Esophagus muscularis mucosa (tissue), 4 donors: Measurements from ENCODE around the gene ERGIC1. TPM values are rescaled to one million over a fixed set of nuclear protein-coding genes. Genes with fewer than 3 reads are reported as not detected.
A peak's percentile ranks its signal among the peaks of the same experiment; 100 is the strongest.

Experiments used
- DNase-seq: peaks from one replicate; pipeline ENCODE4 v3.0.0-alpha.2; 2017; ENCODE audit errors: extremely low spot score
- H3K27ac ChIP-seq, 4 donors: fragments of 200-600 bp; sonication (generic); replicated peaks in 1 of 4; 1 replicate in 3 of 4; 2 replicates in 1 of 4; pipeline ENCODE4 v1.5.1; 2016 to 2019; ENCODE audit warnings: mild to moderate bottlenecking in 1 of 4
- H3K27me3 ChIP-seq, 4 donors: fragments of 200-600 bp; sonication (generic); one replicate each; pipeline versions ENCODE4 v1.5.1 to v1.6.0; 2016 to 2019
- H3K36me3 ChIP-seq, 4 donors: fragments of 200-600 bp; sonication (generic); one replicate each; pipeline ENCODE4 v1.5.1; 2016 to 2019
- H3K4me1 ChIP-seq, 4 donors: fragments of 200-600 bp; sonication (generic); one replicate each; pipeline ENCODE4 v1.5.1; 2016 to 2019
- H3K4me3 ChIP-seq, 4 donors: fragments of 200-600 bp; sonication (generic); 1 replicate in 2 of 4; 2 replicates in 2 of 4; pipeline ENCODE4 v1.5.1; 2016 to 2019; ENCODE audit warnings: mild to moderate bottlenecking in 4 of 4, moderate library complexity in 1 of 4
- H3K9me3 ChIP-seq, 4 donors: fragments of 200-600 bp; sonication (generic); 1 replicate in 3 of 4; 2 replicates in 1 of 4; pipeline ENCODE4 v1.5.1; 2016 to 2019
- EP300 ChIP-seq: sonication (generic); formaldehyde crosslinking; IDR thresholded peaks from one replicate; pipeline ENCODE4 v1.6.1; 2017; ENCODE audit warnings: antibody characterized with exemption
- POLR2A ChIP-seq: fragments of 450-650 bp; IDR thresholded peaks from one replicate; pipeline ENCODE4 v1.6.1; 2017; ENCODE audit warnings: antibody characterized with exemption, moderate library complexity, mild to moderate bottlenecking, low read depth
- POLR2AphosphoS5 ChIP-seq, 2 donors: sonication (generic); formaldehyde crosslinking; IDR thresholded peaks; one replicate each; pipeline ENCODE4 v1.6.1; 2017; ENCODE audit warnings: antibody characterized with exemption in 2 of 2
- WGBS: methylation state at CpG from one replicate; pipeline ENCODE4 v1.1.5; 2018; 5-methylcytosine and 5-hydroxymethylcytosine counted together
- intact Hi-C: fragments of 100-400 bp; cut with DNase I; formaldehyde crosslinking; loops from one replicate; pipeline ENCODE4 v1.15.1; 2023
- total RNA-seq, 4 donors: library from RNA; depleted of rRNA; stranded (reverse); fragments of >200 nt; gene quantifications; one replicate each; pipeline versions ENCODE4 v1.1.0 to v1.2.1, GENCODE V29; 2016
- TF ChIP-seq, protein P1 (sequence below), 3 experiments: fragments of 200-600 bp in 2 of 3; fragments of 450-650 bp in 1 of 3; sonication (generic) in 2 of 3; IDR thresholded peaks; one replicate each; pipeline ENCODE4 v1.5.1; 2017 to 2019; ENCODE audit warnings: antibody characterized with exemption in 3 of 3, mild to moderate bottlenecking in 2 of 3, moderate library complexity in 1 of 3

The ERGIC1 gene
- total RNA-seq, 4 donors from 2014 or later, result 105 to 161 (median 145) TPM

- Histone ChIP-seq H3K27me3 (no peaks in the 10 kb centered on the region), H3K27ac (peak overlapping the region in 1 of 4 donors; percentile 34), H3K4me3 (peak overlapping the region; percentile 12 to 95 (median 90)), H3K4me1 (peaks cover 17 to 63% (median 50%) of the 10 kb centered on the region in 4 donors), H3K36me3 (peaks cover 0 to 35% (median 23%) of the 10 kb centered on the region in 4 donors), H3K9me3 (no peaks in the 10 kb centered on the region)
- TF ChIP-seq, protein P1, sequence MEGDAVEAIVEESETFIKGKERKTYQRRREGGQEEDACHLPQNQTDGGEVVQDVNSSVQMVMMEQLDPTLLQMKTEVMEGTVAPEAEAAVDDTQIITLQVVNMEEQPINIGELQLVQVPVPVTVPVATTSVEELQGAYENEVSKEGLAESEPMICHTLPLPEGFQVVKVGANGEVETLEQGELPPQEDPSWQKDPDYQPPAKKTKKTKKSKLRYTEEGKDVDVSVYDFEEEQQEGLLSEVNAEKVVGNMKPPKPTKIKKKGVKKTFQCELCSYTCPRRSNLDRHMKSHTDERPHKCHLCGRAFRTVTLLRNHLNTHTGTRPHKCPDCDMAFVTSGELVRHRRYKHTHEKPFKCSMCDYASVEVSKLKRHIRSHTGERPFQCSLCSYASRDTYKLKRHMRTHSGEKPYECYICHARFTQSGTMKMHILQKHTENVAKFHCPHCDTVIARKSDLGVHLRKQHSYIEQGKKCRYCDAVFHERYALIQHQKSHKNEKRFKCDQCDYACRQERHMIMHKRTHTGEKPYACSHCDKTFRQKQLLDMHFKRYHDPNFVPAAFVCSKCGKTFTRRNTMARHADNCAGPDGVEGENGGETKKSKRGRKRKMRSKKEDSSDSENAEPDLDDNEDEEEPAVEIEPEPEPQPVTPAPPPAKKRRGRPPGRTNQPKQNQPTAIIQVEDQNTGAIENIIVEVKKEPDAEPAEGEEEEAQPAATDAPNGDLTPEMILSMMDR (IDR thresholded peaks at IDR 0.05), result no peak
- TF ChIP-seq EP300 (no peak), POLR2A (no peak), POLR2AphosphoS5 (IDR thresholded peaks at IDR 0.05) (no peak)
- DNase-seq, result no peak
- intact Hi-C loops, result loop anchor here (2.0 kb wide), 1 partner anchor 71 kb away; the partner anchor contains the start of gene CREBRF
These were observed 151.5 kb downstream of the ERGIC1 start for GRCh38 chr5:172985596-172985995.

GRCh38 chr5:172988276-172988675 lies 154.2 kb downstream of the ERGIC1 start:
- no peaks in the 10 kb centered on the region for H3K27me3 ChIP-seq
- peaks cover 14 to 64% (median 51%) of the 10 kb centered on the region in 4 donors for H3K4me1 ChIP-seq
- H3K36me3 ChIP-seq, result peaks cover 0 to 48% (median 31%) of the 10 kb centered on the region in 4 donors
- no peak overlapping the region for H3K27ac ChIP-seq
- no peak for DNase-seq
- no peaks in the 10 kb centered on the region for H3K9me3 ChIP-seq
- TF ChIP-seq POLR2AphosphoS5 (IDR thresholded peaks at IDR 0.05) (no peak), EP300 (no peak), POLR2A (no peak)
- TF ChIP-seq, protein P1 (IDR thresholded peaks at IDR 0.05), result no peak
- 69% methylated on average over 3 of the region's 3 CpGs for WGBS
- no peak overlapping the region for H3K4me3 ChIP-seq
- intact Hi-C loops, result no loop called here

DNA sequence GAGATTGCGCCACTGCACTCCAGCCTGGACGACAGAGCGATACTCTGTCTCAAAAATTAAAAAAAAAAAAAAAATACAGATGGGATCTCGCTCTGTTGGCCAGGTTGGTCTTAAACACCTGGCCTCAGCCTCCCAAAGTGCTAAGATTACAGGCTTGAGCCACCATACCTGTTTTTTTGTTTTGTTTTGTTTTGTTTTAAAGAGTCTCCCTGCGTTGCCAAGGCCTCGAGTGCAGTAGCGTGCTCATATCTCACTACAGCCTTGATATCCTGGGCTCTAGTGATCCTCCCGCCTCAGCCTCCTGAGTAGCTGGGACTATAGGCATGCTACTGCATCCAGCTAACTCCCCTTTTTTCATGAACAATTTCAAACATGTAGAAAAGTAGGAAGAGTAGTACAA lies 156.7 kb downstream of the ERGIC1 start:
- H3K4me1 ChIP-seq, result peaks cover 5 to 61% (median 45%) of the 10 kb centered on the region in 4 donors
- 90% methylated on average over 8 of the region's 8 CpGs for WGBS
- no peak overlapping the region for H3K27ac ChIP-seq
- no peaks in the 10 kb centered on the region for H3K27me3 ChIP-seq
- no peak overlapping the region for H3K4me3 ChIP-seq
- H3K9me3 ChIP-seq, result no peaks in the 10 kb centered on the region
- TF ChIP-seq EP300 (no peak), POLR2AphosphoS5 (IDR thresholded peaks at IDR 0.05) (no peak), POLR2A (no peak)
- TF ChIP-seq, protein P1 (IDR thresholded peaks at IDR 0.05), result no peak
- H3K36me3 ChIP-seq, result peaks cover 10 to 67% (median 40%) of the 10 kb centered on the region in 4 donors
- intact Hi-C loops, result no loop called here
- no peak for DNase-seq

- intact Hi-C loops, result no loop called here
- no peak overlapping the region for H3K4me3 ChIP-seq
- WGBS, result 98% methylated on average over 2 of the region's 2 CpGs
- TF ChIP-seq POLR2A (no peak), EP300 (no peak), POLR2AphosphoS5 (IDR thresholded peaks at IDR 0.05) (no peak)
- TF ChIP-seq, protein P1 (IDR thresholded peaks at IDR 0.05), result no peak
- no peak overlapping the region for H3K27ac ChIP-seq
- H3K36me3 ChIP-seq, result peaks cover 19 to 66% (median 37%) of the 10 kb centered on the region in 4 donors
- no peak for DNase-seq
- H3K9me3 ChIP-seq, result no peaks in the 10 kb centered on the region
- peaks cover 0 to 3% (median 0%) of the 10 kb centered on the region in 4 donors for H3K27me3 ChIP-seq
- peaks cover 4 to 36% (median 32%) of the 10 kb centered on the region in 4 donors for H3K4me1 ChIP-seq
These were observed 160.4 kb downstream of the ERGIC1 start for GRCh38 chr5:172994405-172994804.
